HG03439 (cell line): ENCODE measurements around the gene HTT.
"Not testable (repeated sequence)": the region's sequence is repeated elsewhere in the genome, so short reads cannot be mapped to it uniquely, and the experiment has no call there.

Source experiments
- ATAC-seq: cut with Tn5 transposase; IDR thresholded peaks from one replicate; pipeline ENCODE4 v1.9.1; 2021; ENCODE audit warnings: mild to moderate bottlenecking, moderate library complexity; ENCODE audit not compliant: unreplicated experiment

Gene HTT

GRCh38 chr4:3158841-3159240 lies 84.4 kb downstream of the HTT start:
- no peak for ATAC-seq

- ATAC-seq, result no peak
Observed at GRCh38 chr4:3160438-3160837, 86.0 kb downstream of the HTT start.

- ATAC-seq, result not testable (repeated sequence)
Observed at GRCh38 chr4:3161044-3161443, 86.6 kb downstream of the HTT start.

- ATAC-seq, result not testable (repeated sequence)
Observed at GRCh38 chr4:3166434-3166833, 92.0 kb downstream of the HTT start.

GRCh38 chr4:3168029-3168428 lies 93.5 kb downstream of the HTT start:
- ATAC-seq, result no peak

GRCh38 chr4:3174371-3175338 lies 100.2 kb downstream of the HTT start:
- no peak for ATAC-seq

GRCh38 chr4:3176367-3177229 lies 102.1 kb downstream of the HTT start:
- ATAC-seq, result no peak

- no peak for ATAC-seq
Observed at GRCh38 chr4:3177426-3177825, 102.9 kb downstream of the HTT start.

- ATAC-seq, result no peak
Observed at GRCh38 chr4:3177905-3178304, 103.4 kb downstream of the HTT start.

- ATAC-seq, result no peak
Observed at GRCh38 chr4:3178351-3178750, 103.9 kb downstream of the HTT start.

GRCh38 chr4:3179126-3179706 lies 104.7 kb downstream of the HTT start:
- ATAC-seq, result no peak

- no peak for ATAC-seq
Observed at GRCh38 chr4:3183008-3183407, 108.5 kb downstream of the HTT start.

- ATAC-seq, result no peak
Observed at GRCh38 chr4:3184725-3185124, 110.2 kb downstream of the HTT start.

GRCh38 chr4:3186609-3187008 lies 112.1 kb downstream of the HTT start:
- ATAC-seq, result no peak

GRCh38 chr4:3188118-3188517 lies 113.6 kb downstream of the HTT start:
- ATAC-seq, result no peak

GRCh38 chr4:3189459-3189858 lies 115.0 kb downstream of the HTT start:
- ATAC-seq, result no peak

GRCh38 chr4:3190549-3190948 lies 116.1 kb downstream of the HTT start:
- ATAC-seq, result no peak

GRCh38 chr4:3192188-3192587 lies 117.7 kb downstream of the HTT start:
- ATAC-seq, result no peak

- ATAC-seq, result no peak
Observed at GRCh38 chr4:3192827-3193226, 118.3 kb downstream of the HTT start.

GRCh38 chr4:3193531-3194203 lies 119.2 kb downstream of the HTT start:
- no peak for ATAC-seq
